HepG2 (cell line): ENCODE data around the gene RAPSN. TPM values are rescaled to one million over a fixed set of nuclear protein-coding genes. Genes with fewer than 3 reads are reported as not detected.

Experiments used
- ATAC-seq: fragments of 200-7000 bp; cut with Tn5 transposase; 3 replicates; pipeline ENCODE4 v1.9.1; 2020; ENCODE audit warnings: mild to moderate bottlenecking, moderate library complexity
- BruUV-seq: library from RNA; stranded (reverse); fragments of 400-500 nt; replicated peaks from 2 replicates; lab custom pipeline; 2021; lab: Mats Ljungman, UMichigan
- CTCF ChIA-PET: fragments of 300-600 bp; formaldehyde crosslinking; extraction: SDS; loops from one replicate; lab custom pipeline; 2021; ENCODE audit warnings: low total read pairs, inconsistent platforms, low intra/inter-chr PET ratio; lab: Yijun Ruan, JAX
- POLR2A ChIA-PET: fragments of 350-600 bp; sonication (Branson Sonifier 250); formaldehyde crosslinking; loops from one replicate; lab custom pipeline; 2020; ENCODE audit warnings: antibody characterized with exemption, inconsistent platforms; lab: Yijun Ruan, JAX
- DNase-seq: peaks from one replicate; pipeline ENCODE4 v3.0.0-alpha.2; 2015; ENCODE audit warnings: low spot score
- FAIRE-seq: peaks from 3 replicates; lab custom pipeline; 2011; peaks lifted over from hg19 to GRCh38; lab: Jason Lieb, UNC
- H2AFZ ChIP-seq: one replicate; pipeline ENCODE4 v1.6.1; 2011; ENCODE audit warnings: low read length, inconsistent platforms
- H3K27ac ChIP-seq: fragments of 300-600 bp; 3 replicates; pipeline ENCODE4 v1.8.0; 2011; ENCODE audit warnings: mixed run types, mild to moderate bottlenecking, mixed read lengths, low read length, inconsistent platforms; ENCODE audit not compliant: insufficient read depth; ENCODE audit errors: extremely low read length
- H3K27me3 ChIP-seq, 2 experiments: fragments of 200-600 bp in 1 of 2; 2 replicates in 1 of 2; 3 replicates in 1 of 2; pipeline versions ENCODE4 v1.6.0 to v1.8.0; 2011; ENCODE audit warnings: low read length in 2 of 2, mild to moderate bottlenecking in 2 of 2, moderate library complexity in 2 of 2, inconsistent platforms in 1 of 2; ENCODE audit not compliant: insufficient read depth in 2 of 2, control insufficient read depth in 1 of 2
- H3K36me3 ChIP-seq, 2 experiments: fragments of 200-600 bp in 1 of 2; replicated peaks in 1 of 2; 2 replicates in 1 of 2; 3 replicates in 1 of 2; pipeline versions ENCODE4 v1.5.1 to v1.8.0; 2011; ENCODE audit warnings: low read length in 2 of 2, inconsistent platforms in 1 of 2; ENCODE audit not compliant: insufficient read depth in 2 of 2, control insufficient read depth in 1 of 2
- H3K4me1 ChIP-seq: 2 replicates; pipeline ENCODE4 v1.5.1; 2012; ENCODE audit warnings: low read length, inconsistent platforms; ENCODE audit not compliant: insufficient read depth
- H3K4me2 ChIP-seq: 2 replicates; pipeline ENCODE4 v1.6.0; 2011; ENCODE audit warnings: low read depth, low read length, inconsistent platforms
- H3K4me3 ChIP-seq, 3 experiments: fragments of 200-600 bp in 1 of 3; sonication (generic), shearing (Covaris generic) in 1 of 3; replicated peaks in 1 of 3; 2 replicates each; pipeline ENCODE4 v1.5.1; 2011 to 2016; ENCODE audit warnings: low read length in 3 of 3, inconsistent platforms in 2 of 3, low read depth in 2 of 3, mild to moderate bottlenecking in 2 of 3, control low read depth in 1 of 3, mixed read lengths in 1 of 3; ENCODE audit not compliant: insufficient read depth in 1 of 3
- H3K79me2 ChIP-seq: one replicate; pipeline ENCODE4 v1.6.1; 2011; ENCODE audit warnings: low read length, inconsistent platforms; ENCODE audit not compliant: insufficient read depth
- H3K9ac ChIP-seq: 2 replicates; pipeline ENCODE4 v1.6.0; 2011; ENCODE audit warnings: mild to moderate bottlenecking, low read depth, low read length, inconsistent platforms; ENCODE audit not compliant: insufficient read depth
- H3K9me3 ChIP-seq: 2 replicates; pipeline ENCODE4 v1.5.1; 2012; ENCODE audit warnings: mild to moderate bottlenecking, low read length
- H4K20me1 ChIP-seq: 2 replicates; pipeline ENCODE4 v1.6.0; 2011; ENCODE audit warnings: inconsistent platforms, mild to moderate bottlenecking, low read length, moderate library complexity; ENCODE audit not compliant: insufficient read depth
- CEBPB ChIP-seq: IDR thresholded peaks from 2 replicates; pipeline ENCODE4 v1.6.1; 2011; ENCODE audit warnings: low read depth, low read length, improper control_type of control experiment, borderline replicate concordance
- CEBPG ChIP-seq: IDR thresholded peaks from 2 replicates; pipeline ENCODE4 v1.6.1; 2016
- ELF4 ChIP-seq: sonication (generic); formaldehyde crosslinking; IDR thresholded peaks from 2 replicates; pipeline ENCODE4 v1.5.0; 2020; ENCODE audit warnings: missing genetic modification reagents, mild to moderate bottlenecking, moderate library complexity, borderline replicate concordance
- ISL2 ChIP-seq: sonication (generic); formaldehyde crosslinking; IDR thresholded peaks from 2 replicates; pipeline ENCODE4 v1.5.0; 2020; ENCODE audit warnings: missing genetic modification reagents
- KLF6 ChIP-seq: IDR thresholded peaks from 2 replicates; pipeline ENCODE4 v1.8.0; 2016; ENCODE audit warnings: missing biosample characterization, missing genetic modification reagents
- LCORL ChIP-seq, 2 experiments: fragments of 450-650 bp in 1 of 2; sonication (generic) in 1 of 2; formaldehyde crosslinking in 1 of 2; IDR thresholded peaks; 2 replicates each; pipeline versions ENCODE4 v1.5.0 to v1.6.1; 2017 to 2020; ENCODE audit warnings: antibody characterized with exemption in 1 of 2, missing genetic modification reagents in 1 of 2
- NFIC ChIP-seq: IDR thresholded peaks from 2 replicates; pipeline ENCODE4 v1.6.1; 2012; ENCODE audit warnings: mild to moderate bottlenecking, low read length, inconsistent platforms
- ONECUT2 ChIP-seq: sonication (generic); formaldehyde crosslinking; IDR thresholded peaks from 2 replicates; pipeline ENCODE4 v1.4.0; 2020; ENCODE audit warnings: missing genetic modification reagents
- PRDM10 ChIP-seq: sonication (generic); formaldehyde crosslinking; IDR thresholded peaks from 2 replicates; pipeline ENCODE4 v1.4.0; 2020; ENCODE audit warnings: low read depth, missing genetic modification reagents
- RAD21 ChIP-seq: fragments of 450-650 bp; formaldehyde crosslinking; IDR thresholded peaks from 2 replicates; pipeline ENCODE4 v1.5.0; 2020; ENCODE audit warnings: mild to moderate bottlenecking
- TCF12 ChIP-seq, 2 experiments: fragments of 450-650 bp in 1 of 2; sonication (generic) in 1 of 2; formaldehyde crosslinking in 1 of 2; IDR thresholded peaks; 2 replicates each; pipeline versions ENCODE4 v1.6.1 to v1.8.0; 2017 to 2022; ENCODE audit warnings: antibody characterized with exemption in 1 of 2, mild to moderate bottlenecking in 1 of 2, missing genetic modification reagents in 1 of 2, moderate library complexity in 1 of 2
- ZBTB21 ChIP-seq: sonication (generic); formaldehyde crosslinking; IDR thresholded peaks from 2 replicates; pipeline ENCODE4 v1.4.0; 2020; ENCODE audit warnings: missing genetic modification reagents
- ZBTB33 ChIP-seq: sonication (generic); formaldehyde crosslinking; IDR thresholded peaks from 2 replicates; pipeline ENCODE4 v1.4.0; 2020; ENCODE audit warnings: missing genetic modification reagents
- ZNF383 ChIP-seq: sonication (generic); formaldehyde crosslinking; IDR thresholded peaks from 2 replicates; pipeline ENCODE4 v1.4.0; 2020; ENCODE audit warnings: missing genetic modification reagents, mild to moderate bottlenecking, borderline replicate concordance
- ZNF432 ChIP-seq: sonication (generic); formaldehyde crosslinking; IDR thresholded peaks from 2 replicates; pipeline ENCODE4 v1.5.0; 2020; ENCODE audit warnings: missing genetic modification reagents, mild to moderate bottlenecking, borderline replicate concordance
- ZNF615 ChIP-seq: sonication (generic); formaldehyde crosslinking; IDR thresholded peaks from 2 replicates; pipeline ENCODE4 v1.5.0; 2020; ENCODE audit warnings: mild to moderate bottlenecking, missing genetic modification reagents, borderline replicate concordance
- WGBS: methylation state at CpG from one replicate; pipeline ENCODE4 v1.1.6; 2017; ENCODE audit warnings: low lambda C conversion rate; 5-methylcytosine and 5-hydroxymethylcytosine counted together
- in situ Hi-C: cut with HindIII; loops from 2 replicates; pipeline ENCODE4 v1.10.0; 2017; ENCODE audit warnings: low pct_unique_long_range_greater_than_20kb; ENCODE audit not compliant: extremely low pct_ligation_motif_present
- intact Hi-C: fragments of 100-400 bp; cut with micrococcal nuclease; formaldehyde crosslinking; loops from one replicate; pipeline ENCODE4 v1.10.0; 2022; ENCODE audit not compliant: unreplicated experiment
- polyA plus RNA-seq, 8 experiments: library from polyadenylated mRNA; depleted of rRNA in 3 of 8; stranded (reverse) in 7 of 8; unstranded in 1 of 8; fragments of >200 nt; fragmentation: Illumina TruSeq in 4 of 8; extraction: Trizol in 4 of 8; gene quantifications; 2 replicates each; pipeline versions ENCODE4 v1.2.1 to v1.2.3, GENCODE V29; 2011 to 2016; ENCODE audit warnings: low read depth in 4 of 8, missing spikeins in 1 of 8, mixed read lengths in 1 of 8; ENCODE audit not compliant: insufficient read depth in 1 of 8
- total RNA-seq, 5 experiments: library from RNA; depleted of rRNA; stranded (reverse); fragments of >200 nt; fragmentation: Illumina TruSeq; extraction: Trizol; gene quantifications; 2 replicates each; pipeline ENCODE4 v1.2.3, GENCODE V29; 2016; ENCODE audit warnings: low read depth in 1 of 5
- TF ChIP-seq, protein P1 (sequence below): sonication (generic); formaldehyde crosslinking; IDR thresholded peaks from 2 replicates; pipeline ENCODE4 v1.4.0; 2020; ENCODE audit warnings: missing genetic modification reagents

The RAPSN gene
- total and polyA plus RNA-seq, 2 of the 13 experiments (the other 11 are each of a cell fraction or from before 2014, with no cell fraction given): 0.15 to 1.2 TPM

DNA sequence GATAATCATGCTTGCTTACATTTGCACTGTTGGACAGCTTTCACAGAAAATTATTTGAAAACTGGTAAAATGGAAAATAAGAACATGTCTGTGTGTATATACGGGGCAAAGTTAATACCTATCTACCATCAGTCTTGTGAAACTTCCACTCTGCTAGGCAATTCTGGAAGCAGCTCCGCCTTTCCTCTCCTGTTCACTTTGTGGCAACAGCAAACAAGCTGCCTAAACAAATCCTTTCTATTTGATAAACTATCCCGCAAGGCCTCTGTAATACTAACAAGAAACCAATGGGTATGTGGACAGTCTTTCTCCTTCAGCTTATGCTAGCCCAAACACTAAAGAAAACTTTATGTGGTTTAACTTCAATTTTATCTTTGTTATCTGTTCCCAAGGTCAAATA is 39.2 kb upstream of the RAPSN start (continued):
- TF ChIP-seq ZBTB33 (CRISPR knock-in tag) (peak; percentile 74; the same call in 1 of the 2 replicates), CEBPG (CRISPR knock-in tag) (peak; percentile 14; the same call in 1 of the 2 replicates), CEBPB (0 out of 2 replicates have a peak, but pooled peaks have one; percentile 6)

DNA sequence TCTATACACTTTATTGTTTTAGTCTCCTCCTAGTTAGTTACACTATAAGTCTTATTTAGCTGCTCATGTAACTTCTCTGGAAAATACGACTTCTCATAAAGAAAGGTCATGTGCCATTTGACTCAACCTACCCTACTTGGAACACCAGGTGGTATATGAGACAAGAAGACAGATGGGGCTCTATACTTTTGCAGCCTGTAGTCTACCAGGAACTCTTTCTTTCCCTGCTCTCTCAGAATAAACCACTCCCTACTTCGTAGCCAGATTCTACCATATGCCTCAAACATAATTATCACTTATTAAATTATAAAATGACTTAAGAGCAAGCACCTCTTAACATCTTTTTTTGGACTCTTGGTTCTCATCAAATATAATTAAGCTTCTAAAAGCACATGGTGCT is 38.5 kb upstream of the RAPSN start:
- Histone ChIP-seq H3K9me3 (no peaks in the 10 kb centered on the region), H3K79me2 (peaks cover 13% of the 10 kb centered on the region), H3K4me1 (peaks cover 29% of the 10 kb centered on the region), H3K4me3 (no peak overlapping the region), H2AFZ (no peak overlapping the region), H3K27ac (no peak overlapping the region), H3K4me2 (no peak overlapping the region), H3K36me3 (peaks cover 15 to 56% of the 10 kb centered on the region in 2 experiments), H3K27me3 (no peaks in the 10 kb centered on the region), H4K20me1 (peaks cover 23% of the 10 kb centered on the region), H3K9ac (no peak overlapping the region)
- no peak for DNase-seq
- 98% methylated on average over 2 of the region's 2 CpGs for WGBS
- no TSS peak for BruUV-seq
- intact Hi-C loops (loop anchor here (5.0 kb wide), 1 partner anchor 65 kb away; the partner anchor contains the start of gene CELF1), in situ Hi-C loops (no loop called here)
- ChIA-PET POLR2A (interaction anchor here (1.0 kb wide), 1 partner anchor 34 kb away, joined by 4 read pairs; no protein-coding TSS in a partner anchor), CTCF (no interaction called here)
- FAIRE-seq: no peak
- ATAC-seq: no peak
- no peak for TF ChIP-seq ZNF615 (CRISPR knock-in tag)
- no peak for TF ChIP-seq ISL2 (CRISPR knock-in tag)
- no peak for TF ChIP-seq RAD21
- TF ChIP-seq TCF12 (IDR thresholded peaks at IDR 0.05): no peak
- TF ChIP-seq TCF12 (CRISPR knock-in tag; IDR thresholded peaks at IDR 0.05): no peak
- TF ChIP-seq LCORL (IDR thresholded peaks at IDR 0.05): no peak
- TF ChIP-seq LCORL (CRISPR knock-in tag; IDR thresholded peaks at IDR 0.05): no peak
- no peak for TF ChIP-seq PRDM10 (CRISPR knock-in tag)
- TF ChIP-seq ELF4 (CRISPR knock-in tag): no peak
- no peak for TF ChIP-seq ONECUT2 (CRISPR knock-in tag)
- no peak for TF ChIP-seq NFIC
- TF ChIP-seq KLF6 (CRISPR knock-in tag): no peak
- no peak for TF ChIP-seq ZNF383 (CRISPR knock-in tag)
- TF ChIP-seq, protein P1, sequence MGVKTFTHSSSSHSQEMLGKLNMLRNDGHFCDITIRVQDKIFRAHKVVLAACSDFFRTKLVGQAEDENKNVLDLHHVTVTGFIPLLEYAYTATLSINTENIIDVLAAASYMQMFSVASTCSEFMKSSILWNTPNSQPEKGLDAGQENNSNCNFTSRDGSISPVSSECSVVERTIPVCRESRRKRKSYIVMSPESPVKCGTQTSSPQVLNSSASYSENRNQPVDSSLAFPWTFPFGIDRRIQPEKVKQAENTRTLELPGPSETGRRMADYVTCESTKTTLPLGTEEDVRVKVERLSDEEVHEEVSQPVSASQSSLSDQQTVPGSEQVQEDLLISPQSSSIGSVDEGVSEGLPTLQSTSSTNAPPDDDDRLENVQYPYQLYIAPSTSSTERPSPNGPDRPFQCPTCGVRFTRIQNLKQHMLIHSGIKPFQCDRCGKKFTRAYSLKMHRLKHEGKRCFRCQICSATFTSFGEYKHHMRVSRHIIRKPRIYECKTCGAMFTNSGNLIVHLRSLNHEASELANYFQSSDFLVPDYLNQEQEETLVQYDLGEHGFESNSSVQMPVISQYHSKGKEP (CRISPR knock-in tag): no peak
- no peak for TF ChIP-seq ZBTB21 (CRISPR knock-in tag)
- TF ChIP-seq ZNF432 (CRISPR knock-in tag): no peak
